K562 (cell line): ENCODE measurements around the gene INKA2. TPM values are rescaled to one million over a fixed set of nuclear protein-coding genes. Genes with fewer than 3 reads are reported as not detected.
A peak's percentile ranks its signal among the peaks of the same experiment; 100 is the strongest.

ENCODE experiments used
- AFF4 ChIP-seq: sonication (generic); formaldehyde crosslinking; IDR thresholded peaks from 2 replicates; pipeline ENCODE4 v1.8.0; 2023; ENCODE audit warnings: mild to moderate bottlenecking, missing genetic modification reagents
- ATF1 ChIP-seq, 2 experiments: fragments of 450-650 bp in 1 of 2; IDR thresholded peaks; 2 replicates each; pipeline ENCODE4 v1.6.1; 2016; ENCODE audit warnings: missing compliant biosample characterization in 1 of 2, missing genetic modification characterization in 1 of 2
- BHLHE40 ChIP-seq: IDR thresholded peaks from 2 replicates; pipeline ENCODE4 v1.6.1; 2011; ENCODE audit warnings: low read length, improper control_type of control experiment
- CEBPG ChIP-seq, 3 experiments: fragments of 200-800 bp in 1 of 3; sonication (Bioruptor generic) in 1 of 3; sonication (generic) in 1 of 3; formaldehyde crosslinking in 1 of 3; IDR thresholded peaks in 2 of 3; conservative IDR thresholded peaks in 1 of 3; 2 replicates each; pipeline versions ENCODE4 v1.6.1 to v1.8.0; 2016 to 2022; ENCODE audit warnings: missing compliant biosample characterization in 2 of 3, missing genetic modification characterization in 2 of 3, mild to moderate bottlenecking in 1 of 3, missing genetic modification reagents in 1 of 3
- DEAF1 ChIP-seq: fragments of 450-650 bp; formaldehyde crosslinking; IDR thresholded peaks from 2 replicates; pipeline ENCODE4 v1.4.0; 2020; ENCODE audit warnings: mild to moderate bottlenecking, moderate library complexity
- HMGXB4 ChIP-seq: sonication (generic); formaldehyde crosslinking; IDR thresholded peaks from 2 replicates; pipeline ENCODE4 v1.8.1; 2023; ENCODE audit warnings: mild to moderate bottlenecking, missing genetic modification reagents
- IFI16 ChIP-seq: fragments of 250-450 bp; sonication (Bioruptor Pico); IDR thresholded peaks from 2 replicates; pipeline ENCODE4 v2.1.2; 2022; ENCODE audit warnings: mild to moderate bottlenecking, inconsistent platforms
- MAFF ChIP-seq: IDR thresholded peaks from 2 replicates; pipeline ENCODE4 v1.6.1; 2012; ENCODE audit warnings: low read length, improper control_type of control experiment
- MAFG ChIP-seq: fragments of 450-650 bp; conservative IDR thresholded peaks from 2 replicates; pipeline ENCODE4 v1.6.1; 2016; ENCODE audit warnings: missing genetic modification characterization, missing compliant biosample characterization
- MTA3 ChIP-seq: fragments of 450-650 bp; formaldehyde crosslinking; IDR thresholded peaks from 2 replicates; pipeline ENCODE4 v1.6.1; 2017; ENCODE audit warnings: mild to moderate bottlenecking, borderline replicate concordance
- NR2C1 ChIP-seq, 2 experiments: fragments of 450-650 bp; IDR thresholded peaks; 2 replicates each; pipeline ENCODE4 v1.6.1; 2017; ENCODE audit warnings: mild to moderate bottlenecking in 2 of 2, antibody characterized with exemption in 1 of 2, inconsistent platforms in 1 of 2, missing compliant biosample characterization in 1 of 2, missing genetic modification characterization in 1 of 2
- PATZ1 ChIP-seq: fragments of 250-450 bp; sonication (Bioruptor Pico); IDR thresholded peaks from 2 replicates; pipeline ENCODE4 v1.5.0; 2020; ENCODE audit warnings: mild to moderate bottlenecking, borderline replicate concordance
- PCBP2 ChIP-seq: fragments of 200-400 bp; formaldehyde crosslinking; IDR thresholded peaks from 2 replicates; pipeline ENCODE4 v1.6.1; 2018; ENCODE audit warnings: low read length, low read depth, mild to moderate bottlenecking, moderate library complexity; ENCODE audit not compliant: poor library complexity, severe bottlenecking
- PTTG1 ChIP-seq: fragments of 450-650 bp; IDR thresholded peaks from 2 replicates; pipeline ENCODE4 v1.6.1; 2016; ENCODE audit warnings: low read depth, mild to moderate bottlenecking, missing genetic modification characterization, missing compliant biosample characterization
- ZBTB34 ChIP-seq: fragments of 250-450 bp; sonication (Bioruptor Pico); IDR thresholded peaks from 2 replicates; pipeline ENCODE4 v1.8.0; 2021; ENCODE audit warnings: mild to moderate bottlenecking, moderate library complexity
- polyA plus RNA-seq, 8 experiments: library from polyadenylated mRNA; depleted of rRNA in 4 of 8; stranded (reverse) in 5 of 8; unstranded in 3 of 8; fragments of >200 nt; fragmentation: Nextera tagmentation in 2 of 8; fragmentation: Illumina TruSeq in 1 of 8; extraction: Ambion mirVana in 2 of 8; extraction: Trizol in 1 of 8; gene quantifications; 2 replicates each; pipeline versions ENCODE4 v1.2.1 to v1.2.3, GENCODE V29; 2011 to 2014; ENCODE audit warnings: inconsistent platforms in 1 of 8, missing spikeins in 1 of 8
- total RNA-seq, 7 experiments: library from RNA; depleted of rRNA in 6 of 7; stranded (reverse); fragments of >200 nt in 6 of 7; fragmentation: Illumina TruSeq in 2 of 7; extraction: Trizol in 2 of 7; gene quantifications; 2 replicates each; pipeline versions ENCODE4 v1.2.1 to v1.2.3, GENCODE V29; 2011 to 2021; ENCODE audit warnings: low replicate concordance in 1 of 7

The INKA2 gene
- total and polyA plus RNA-seq, 9 of the 15 experiments (the other 6 are each of a cell fraction or from before 2014, with no cell fraction given): 0.04 to 1.4 (median 0.26) TPM; not detected in 1

GRCh38 chr1:111747282-111747734 is 8.1 kb upstream of the INKA2 start (continued):
- TF ChIP-seq AFF4 (no peak), MAFF (peak; percentile 9; the same call in 1 of the 2 replicates), BHLHE40 (0 out of 2 replicates have a peak, but pooled peaks have one; percentile 49), NR2C1 (IDR thresholded peaks at IDR 0.05) (no peak), NR2C1 (tag; IDR thresholded peaks at IDR 0.05) (peak; percentile 28; the same call in 1 of the 2 replicates), PCBP2 (no peak), IFI16 (CRISPR knock-in tag) (no peak), PTTG1 (no peak), CEBPG (CRISPR knock-in tag; IDR thresholded peaks at IDR 0.05) (peak; percentile 93), CEBPG (tag; conservative IDR thresholded peaks at IDR 0.05 in 1 of 2, IDR thresholded peaks at IDR 0.05 in 1 of 2) (peak in 1 of 2 experiments; percentile 76; a peak in 2 of 4 replicates), MTA3 (0 out of 2 replicates have a peak, but pooled peaks have one; percentile 63), PATZ1 (CRISPR knock-in tag) (no peak), ZBTB34 (CRISPR knock-in tag) (no peak), HMGXB4 (no peak), ATF1 (CRISPR knock-in tag; IDR thresholded peaks at IDR 0.05) (no peak), ATF1 (tag; IDR thresholded peaks at IDR 0.05) (peak; percentile 81), MAFG (tag) (0 out of 2 replicates have a peak, but pooled peaks have one; percentile 25), DEAF1 (CRISPR knock-in tag) (peak; percentile 74)
